Activated naive CD4-positive, alpha-beta T cell treated with anti-CD3 and anti-CD28 coated beads for 36 hours (primary cell): ENCODE measurements around the gene SLC22A2. TPM values are rescaled to one million over a fixed set of nuclear protein-coding genes. Genes with fewer than 3 reads are reported as not detected.
"Not testable (repeated sequence)": the region's sequence is repeated elsewhere in the genome, so short reads cannot be mapped to it uniquely, and the experiment has no call there.

Source experiments
- CTCF ChIA-PET: fragments of 350-600 bp; sonication (Branson Sonifier 250); formaldehyde crosslinking; loops from one replicate; lab custom pipeline; 2021; ENCODE audit warnings: antibody characterized with exemption; lab: Charles Lee
- DNase-seq: peaks from one replicate; pipeline ENCODE4 v3.0.0-alpha.2; 2020
- H3K27ac Mint-ChIP-seq: one replicate; pipeline ENCODE4 v1.8.0; 2021; ENCODE audit warnings: mild to moderate bottlenecking, mixed read lengths
- H3K27me3 Mint-ChIP-seq: one replicate; pipeline ENCODE4 v1.8.0; 2021; ENCODE audit warnings: low read depth, mixed read lengths
- H3K36me3 Mint-ChIP-seq: one replicate; pipeline ENCODE4 v1.8.0; 2021; ENCODE audit warnings: low read depth, mixed read lengths
- H3K4me1 Mint-ChIP-seq: one replicate; pipeline ENCODE4 v1.8.0; 2021; ENCODE audit warnings: low read depth, mixed read lengths
- H3K4me3 Mint-ChIP-seq: one replicate; pipeline ENCODE4 v1.8.0; 2021; ENCODE audit warnings: mild to moderate bottlenecking, moderate library complexity, mixed read lengths
- H3K9me3 Mint-ChIP-seq: one replicate; pipeline ENCODE4 v1.8.0; 2021; ENCODE audit warnings: mixed read lengths
- intact Hi-C: fragments of 100-400 bp; cut with micrococcal nuclease; formaldehyde crosslinking; loops from one replicate; pipeline ENCODE4 v1.15.1; 2023
- total RNA-seq, 2 experiments: library from RNA; stranded (reverse); gene quantifications; one replicate each; pipeline ENCODE4 v1.2.3, GENCODE V29; 2021

Gene SLC22A2
- total RNA-seq: not detected

- H3K27ac Mint-ChIP-seq: no peak within 1 kb of the TSS
- intact Hi-C loops: no loop called here
- no peaks in the 10 kb centered on the region for H3K36me3 Mint-ChIP-seq
- peaks cover 17% of the 10 kb centered on the region for H3K27me3 Mint-ChIP-seq
- DNase-seq: no peak
- CTCF ChIA-PET: no interaction called here
- H3K9me3 Mint-ChIP-seq: no peaks in the 10 kb centered on the region
- H3K4me1 Mint-ChIP-seq: no peaks in the 10 kb centered on the region
- H3K4me3 Mint-ChIP-seq: no peak within 1 kb of the TSS
Observed at GRCh38 chr6:160258346-160259142, at the start of gene SLC22A2. Gene SLC22A2, minus strand, starts transcription at chr6:160258821. Its CDS starts 64 bp downstream, at chr6:160258757.

GRCh38 chr6:160305926-160306713 is 47.5 kb upstream of the SLC22A2 start:
- DNase-seq: no peak
- Mint-ChIP-seq H3K27me3 (peaks cover 6% of the 10 kb centered on the region), H3K27ac (no peak overlapping the region), H3K4me1 (no peaks in the 10 kb centered on the region), H3K4me3 (no peak overlapping the region), H3K9me3 (peaks cover 12% of the 10 kb centered on the region), H3K36me3 (peaks cover 3% of the 10 kb centered on the region)
- intact Hi-C loops: no loop called here
- CTCF ChIA-PET: interaction anchor here (0.7 kb wide), 1 partner anchor 461 kb away, joined by 3 read pairs; no protein-coding TSS in a partner anchor

- intact Hi-C loops: no loop called here
- CTCF ChIA-PET: no interaction called here
- H3K4me1 Mint-ChIP-seq: no peaks in the 10 kb centered on the region
Observed at GRCh38 chr6:160303806-160304205, 45.2 kb upstream of the SLC22A2 start.

GRCh38 chr6:160302431-160303082 is 43.9 kb upstream of the SLC22A2 start:
- H3K27me3 Mint-ChIP-seq, H3K9me3 Mint-ChIP-seq, intact Hi-C loops, H3K4me3 Mint-ChIP-seq, DNase-seq, H3K36me3 Mint-ChIP-seq, H3K27ac Mint-ChIP-seq, H3K4me1 Mint-ChIP-seq, CTCF ChIA-PET: not testable (repeated sequence)

More at GRCh38 chr6:160303806-160304205, 45.2 kb upstream of the SLC22A2 start:
- Mint-ChIP-seq H3K27ac (no peak overlapping the region), H3K27me3 (peaks cover 4% of the 10 kb centered on the region), H3K4me3 (no peak overlapping the region), H3K9me3 (no peaks in the 10 kb centered on the region), H3K36me3 (no peaks in the 10 kb centered on the region)
- no peak for DNase-seq

- Mint-ChIP-seq H3K27ac (no peak overlapping the region), H3K9me3 (no peaks in the 10 kb centered on the region), H3K4me1 (no peaks in the 10 kb centered on the region), H3K36me3 (no peaks in the 10 kb centered on the region), H3K27me3 (peaks cover 4% of the 10 kb centered on the region), H3K4me3 (no peak overlapping the region)
- intact Hi-C loops: no loop called here
- DNase-seq: no peak
- CTCF ChIA-PET: no interaction called here
Observed at GRCh38 chr6:160301339-160301738, 42.7 kb upstream of the SLC22A2 start.

- Mint-ChIP-seq H3K36me3 (no peaks in the 10 kb centered on the region), H3K4me3 (no peak overlapping the region), H3K27ac (no peak overlapping the region), H3K4me1 (no peaks in the 10 kb centered on the region), H3K27me3 (peaks cover 5% of the 10 kb centered on the region), H3K9me3 (no peaks in the 10 kb centered on the region)
- intact Hi-C loops: no loop called here
- DNase-seq: no peak
- CTCF ChIA-PET: no interaction called here
Observed at GRCh38 chr6:160300076-160300695, 41.6 kb upstream of the SLC22A2 start.

GRCh38 chr6:160299559-160299958 is 40.9 kb upstream of the SLC22A2 start:
- intact Hi-C loops: loop anchor here (5.0 kb wide), 1 partner anchor 162 kb away; no protein-coding TSS in a partner anchor
- CTCF ChIA-PET: no interaction called here
- H3K4me3 Mint-ChIP-seq: no peak overlapping the region
- H3K27me3 Mint-ChIP-seq: peaks cover 6% of the 10 kb centered on the region
- no peak for DNase-seq
- no peaks in the 10 kb centered on the region for H3K9me3 Mint-ChIP-seq
- H3K4me1 Mint-ChIP-seq: no peaks in the 10 kb centered on the region
- no peaks in the 10 kb centered on the region for H3K36me3 Mint-ChIP-seq
- H3K27ac Mint-ChIP-seq: no peak overlapping the region

- Mint-ChIP-seq H3K9me3 (no peaks in the 10 kb centered on the region), H3K36me3 (no peaks in the 10 kb centered on the region), H3K27ac (no peak overlapping the region), H3K4me3 (no peak overlapping the region), H3K27me3 (peaks cover 2% of the 10 kb centered on the region), H3K4me1 (no peaks in the 10 kb centered on the region)
- intact Hi-C loops: loop anchor here (5.0 kb wide), 1 partner anchor 161 kb away; no protein-coding TSS in a partner anchor
- CTCF ChIA-PET: interaction anchor here (0.6 kb wide), 2 partner anchors 91 to 133 kb away, joined by 3 to 5 read pairs; no protein-coding TSS in a partner anchor
- no peak for DNase-seq
Observed at GRCh38 chr6:160298121-160298520, 39.5 kb upstream of the SLC22A2 start.

GRCh38 chr6:160297310-160297709 is 38.7 kb upstream of the SLC22A2 start:
- H3K27ac Mint-ChIP-seq: no peak overlapping the region
- H3K4me3 Mint-ChIP-seq: no peak overlapping the region
- H3K27me3 Mint-ChIP-seq: peaks cover 2% of the 10 kb centered on the region
- intact Hi-C loops: loop anchor here (5.0 kb wide), 1 partner anchor 160 kb away; no protein-coding TSS in a partner anchor
- H3K4me1 Mint-ChIP-seq: no peaks in the 10 kb centered on the region
- CTCF ChIA-PET: interaction anchor here (0.6 kb wide), 1 partner anchor 134 kb away, joined by 5 read pairs; no protein-coding TSS in a partner anchor
- no peaks in the 10 kb centered on the region for H3K9me3 Mint-ChIP-seq
- no peaks in the 10 kb centered on the region for H3K36me3 Mint-ChIP-seq
- no peak for DNase-seq

GRCh38 chr6:160293844-160294243 is 35.2 kb upstream of the SLC22A2 start:
- H3K9me3 Mint-ChIP-seq: no peaks in the 10 kb centered on the region
- no peaks in the 10 kb centered on the region for H3K4me1 Mint-ChIP-seq
- intact Hi-C loops: no loop called here
- no peaks in the 10 kb centered on the region for H3K36me3 Mint-ChIP-seq
- no peak overlapping the region for H3K27ac Mint-ChIP-seq
- DNase-seq: no peak
- peaks cover 11% of the 10 kb centered on the region for H3K27me3 Mint-ChIP-seq
- H3K4me3 Mint-ChIP-seq: no peak overlapping the region
- CTCF ChIA-PET: no interaction called here

GRCh38 chr6:160285541-160286105 is 27.0 kb upstream of the SLC22A2 start:
- Mint-ChIP-seq H3K27ac (no peak overlapping the region), H3K36me3 (no peaks in the 10 kb centered on the region), H3K4me3 (no peak overlapping the region), H3K27me3 (peaks cover 30% of the 10 kb centered on the region), H3K4me1 (no peaks in the 10 kb centered on the region), H3K9me3 (no peaks in the 10 kb centered on the region)
- DNase-seq: no peak
- intact Hi-C loops: no loop called here
- CTCF ChIA-PET: no interaction called here
